HG03108 (cell line): ENCODE measurements around the gene USP34.
"Not testable (repeated sequence)": the region's sequence is repeated elsewhere in the genome, so short reads cannot be mapped to it uniquely, and the experiment has no call there.

Source experiments
- ATAC-seq: cut with Tn5 transposase; IDR thresholded peaks from one replicate; pipeline ENCODE4 v1.9.1; 2021; ENCODE audit warnings: moderate library complexity; ENCODE audit not compliant: unreplicated experiment

The USP34 gene

DNA sequence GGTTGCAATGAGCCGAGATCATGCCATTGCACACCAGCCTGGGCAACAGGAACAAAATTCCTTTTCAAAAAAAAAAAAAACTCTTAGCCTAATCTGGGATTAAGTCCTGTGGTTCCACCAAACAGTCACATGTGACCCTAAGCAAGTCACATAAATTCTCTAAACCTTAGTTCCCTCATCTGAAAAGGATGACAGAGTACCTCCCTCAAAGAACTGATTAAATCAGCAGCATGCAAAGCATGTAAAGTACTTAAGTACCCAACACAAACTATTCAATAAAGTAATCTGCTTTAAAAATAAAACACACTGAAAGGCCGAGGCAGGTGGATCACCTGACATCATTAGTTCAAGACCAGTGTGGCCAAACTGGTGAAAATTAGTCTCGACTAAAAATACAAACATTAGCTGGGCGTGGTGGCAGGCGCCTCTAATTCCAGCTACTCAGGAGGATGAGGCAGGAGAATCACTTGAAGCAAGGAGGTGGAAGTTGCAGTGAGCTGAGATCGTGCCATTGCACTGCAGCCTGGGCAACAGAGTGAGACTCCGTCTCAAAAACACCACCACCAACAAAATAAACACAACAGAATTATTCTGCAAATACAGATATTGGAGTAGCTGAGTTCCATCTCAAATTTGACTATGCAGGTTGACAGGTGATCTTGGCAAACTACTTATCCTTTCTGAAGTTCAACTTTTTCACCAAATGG is 7.0 kb downstream of the USP34 start:
- no peak for ATAC-seq

- no peak for ATAC-seq
Observed at GRCh38 chr2:61461404-61461803, 9.5 kb downstream of the USP34 start.

- ATAC-seq = no peak
Observed at GRCh38 chr2:61460163-61460562, 10.7 kb downstream of the USP34 start.

- no peak for ATAC-seq
Observed at GRCh38 chr2:61456746-61457420, 14.0 kb downstream of the USP34 start.

GRCh38 chr2:61456070-61456745 is 14.7 kb downstream of the USP34 start:
- ATAC-seq = no peak

- not testable (repeated sequence) for ATAC-seq
Observed at GRCh38 chr2:61454972-61455371, 15.9 kb downstream of the USP34 start.

GRCh38 chr2:61454383-61454782 is 16.5 kb downstream of the USP34 start:
- no peak for ATAC-seq

DNA sequence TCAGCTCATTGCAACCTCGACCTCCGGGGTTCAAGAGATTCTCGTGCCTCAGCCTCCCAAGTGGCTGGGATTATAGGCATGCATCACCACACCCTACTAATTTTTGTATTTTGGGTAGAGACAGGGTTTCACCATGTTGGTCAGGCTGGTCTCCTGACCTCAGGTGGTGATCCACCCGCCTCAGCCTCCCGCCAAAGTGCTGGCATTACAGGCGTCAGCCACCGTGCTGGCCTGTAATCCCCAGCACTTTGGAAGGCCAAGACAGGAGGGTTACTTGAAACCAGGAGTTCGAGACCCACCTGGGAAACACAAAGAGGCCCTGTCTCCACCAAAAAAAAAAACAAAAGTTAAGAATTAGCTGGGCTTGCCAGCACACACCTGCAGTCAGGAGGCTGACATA is 18.5 kb downstream of the USP34 start:
- ATAC-seq = no peak

- no peak for ATAC-seq
Observed at GRCh38 chr2:61451178-61451577, 19.7 kb downstream of the USP34 start.

DNA sequence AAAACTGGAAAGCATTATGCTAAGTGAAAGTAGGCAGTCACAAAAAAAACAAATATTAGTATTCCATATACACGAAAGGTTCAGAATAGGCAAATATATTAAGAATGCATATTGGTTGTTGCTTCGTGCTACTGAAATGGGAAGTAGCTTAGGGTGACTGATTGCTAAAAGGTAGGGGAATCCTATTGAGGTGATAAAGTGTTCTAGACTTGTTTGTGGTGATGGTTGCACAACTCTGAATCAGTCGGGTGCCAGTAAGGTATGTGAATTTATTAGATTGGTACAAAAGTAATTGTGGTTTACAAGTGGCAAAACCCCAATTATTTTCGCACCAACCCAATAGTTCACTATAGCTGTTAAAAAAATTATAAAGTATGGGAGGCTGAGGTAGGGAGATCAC is 20.7 kb downstream of the USP34 start:
- no peak for ATAC-seq

GRCh38 chr2:61448229-61448628 is 22.7 kb downstream of the USP34 start:
- ATAC-seq = no peak

- not testable (repeated sequence) for ATAC-seq
Observed at GRCh38 chr2:61446971-61447370, 23.9 kb downstream of the USP34 start.

- ATAC-seq = peak; percentile 87
Observed at GRCh38 chr2:61443342-61444041, 27.4 kb downstream of the USP34 start.

GRCh38 chr2:61439241-61440002 is 31.5 kb downstream of the USP34 start:
- no peak for ATAC-seq

DNA sequence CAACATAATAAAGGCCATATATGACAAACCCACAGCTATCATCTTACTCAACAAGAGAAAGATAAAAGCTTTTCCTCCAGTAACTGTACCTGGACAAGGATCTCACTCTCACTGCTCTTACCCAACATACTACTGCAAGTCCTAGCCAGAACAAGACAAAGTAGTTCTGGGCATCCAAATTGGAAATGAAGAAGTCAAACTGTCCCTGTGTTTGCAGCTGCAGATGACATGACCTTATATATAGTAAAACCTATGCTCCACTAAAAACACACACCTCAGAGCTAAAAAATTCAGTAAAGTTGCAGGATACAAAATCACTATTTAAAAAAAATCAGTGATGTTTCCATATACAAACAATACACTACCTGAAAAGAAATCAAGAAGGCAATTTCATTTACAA is 32.2 kb downstream of the USP34 start:
- no peak for ATAC-seq

DNA sequence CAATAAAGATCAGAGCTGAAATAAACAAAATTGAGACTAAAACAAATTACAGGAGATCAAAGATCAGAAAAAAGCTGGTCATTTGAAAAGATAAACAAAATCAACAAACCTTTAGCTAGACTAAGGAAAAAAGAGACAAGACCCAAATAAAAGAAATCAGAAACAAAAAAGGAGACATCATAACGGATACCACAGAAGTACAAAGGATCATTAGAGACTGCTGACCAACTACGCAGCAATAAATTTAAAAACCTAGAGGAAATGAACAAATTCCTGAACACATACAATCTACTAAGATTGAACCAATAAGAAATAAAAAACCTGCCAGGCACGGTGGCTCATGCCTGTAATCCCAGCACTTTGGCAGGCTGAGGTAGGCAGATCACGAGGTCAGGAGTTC is 33.7 kb downstream of the USP34 start:
- ATAC-seq = no peak

GRCh38 chr2:61436092-61436491 is 34.8 kb downstream of the USP34 start:
- no peak for ATAC-seq

GRCh38 chr2:61435291-61435690 is 35.6 kb downstream of the USP34 start:
- no peak for ATAC-seq

GRCh38 chr2:61434314-61434713 is 36.6 kb downstream of the USP34 start:
- no peak for ATAC-seq

- no peak for ATAC-seq
Observed at GRCh38 chr2:61433606-61434005, 37.3 kb downstream of the USP34 start.

DNA sequence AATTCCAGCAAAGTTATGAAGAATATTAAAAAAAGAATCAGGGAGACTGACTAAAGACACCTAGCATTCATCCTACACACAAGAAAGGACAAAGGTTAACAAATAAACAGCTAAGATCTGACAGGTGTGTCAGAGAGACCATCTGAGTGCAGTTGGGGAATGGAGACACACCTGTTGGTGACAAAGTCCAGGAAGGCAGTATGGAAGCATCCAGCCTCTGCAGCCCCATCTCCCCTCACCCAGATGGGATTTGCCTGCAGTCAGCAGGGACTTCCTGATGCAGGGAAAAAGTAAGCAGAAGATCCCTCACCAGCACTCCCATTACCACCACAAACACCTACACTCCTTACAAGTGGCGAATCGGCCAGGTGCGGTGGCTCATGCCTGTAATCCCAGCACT is 37.9 kb downstream of the USP34 start:
- no peak for ATAC-seq
